GM23338 (cell line): ENCODE results near the gene RAB6A. TPM values are rescaled to one million over a fixed set of nuclear protein-coding genes. Genes with fewer than 3 reads are reported as not detected.

Experiments
- ATAC-seq: fragments of 200-7000 bp; cut with Tn5 transposase; 3 replicates; pipeline ENCODE4 v1.9.1; 2020
- DNase-seq: peaks from one replicate; pipeline ENCODE4 v3.0.0-alpha.2; 2015; ENCODE audit warnings: low spot score
- H2AFZ ChIP-seq: fragments of 200-600 bp; sonication (generic); 2 replicates; pipeline ENCODE4 v1.8.0; 2016; ENCODE audit warnings: antibody characterized with exemption, mild to moderate bottlenecking, moderate library complexity
- H3F3A ChIP-seq: fragments of 200-600 bp; sonication (generic); replicated peaks from 2 replicates; pipeline ENCODE4 v1.8.0; 2017; ENCODE audit warnings: antibody characterized with exemption, mixed run types, low read depth
- H3K27ac ChIP-seq: fragments of 200-600 bp; sonication (generic); 2 replicates; pipeline ENCODE4 v1.6.1; 2016; ENCODE audit warnings: low read depth
- H3K27me3 ChIP-seq: fragments of 200-600 bp; sonication (generic); 2 replicates; pipeline ENCODE4 v1.8.0; 2016; ENCODE audit warnings: mild to moderate bottlenecking, mixed run types, moderate library complexity; ENCODE audit not compliant: insufficient read depth
- H3K36me3 ChIP-seq: fragments of 200-600 bp; sonication (generic); 2 replicates; pipeline ENCODE4 v1.8.0; 2016; ENCODE audit warnings: mild to moderate bottlenecking; ENCODE audit not compliant: insufficient read depth
- H3K4me1 ChIP-seq: fragments of 200-600 bp; sonication (generic); 2 replicates; pipeline ENCODE4 v1.8.0; 2016; ENCODE audit warnings: mild to moderate bottlenecking, moderate library complexity; ENCODE audit not compliant: insufficient read depth
- H3K4me2 ChIP-seq: fragments of 200-600 bp; sonication (generic); 2 replicates; pipeline ENCODE4 v1.7.1; 2017; ENCODE audit warnings: mixed run types
- H3K4me3 ChIP-seq: fragments of 200-600 bp; sonication (generic); 2 replicates; pipeline ENCODE4 v1.6.1; 2016; ENCODE audit warnings: mixed run types
- H3K79me2 ChIP-seq: fragments of 200-600 bp; sonication (generic); replicated peaks from 2 replicates; pipeline ENCODE4 v1.8.0; 2017; ENCODE audit warnings: mild to moderate bottlenecking; ENCODE audit not compliant: insufficient read depth
- H3K9me2 ChIP-seq: fragments of 200-600 bp; sonication (generic); 2 replicates; pipeline ENCODE4 v1.8.0; 2017; ENCODE audit not compliant: insufficient read depth
- H4K20me1 ChIP-seq: fragments of 200-600 bp; sonication (generic); replicated peaks from 2 replicates; pipeline ENCODE4 v1.8.0; 2017; ENCODE audit warnings: mild to moderate bottlenecking; ENCODE audit not compliant: insufficient read depth
- H3K27ac Mint-ChIP-seq: 2 replicates; pipeline ENCODE4 v1.8.0; 2020; ENCODE audit warnings: inconsistent platforms, mild to moderate bottlenecking, moderate library complexity, mixed read lengths
- H3K27me3 Mint-ChIP-seq: 3 replicates; pipeline ENCODE4 v1.8.0; 2022; ENCODE audit warnings: low read depth, mild to moderate bottlenecking, moderate library complexity, mixed read lengths, inconsistent platforms; ENCODE audit not compliant: insufficient read depth, poor library complexity
- H3K36me3 Mint-ChIP-seq: 3 replicates; pipeline ENCODE4 v1.8.0; 2021; ENCODE audit warnings: low read depth, mild to moderate bottlenecking, inconsistent platforms, moderate library complexity, mixed read lengths
- H3K4me1 Mint-ChIP-seq: 3 replicates; pipeline ENCODE4 v1.8.0; 2020; ENCODE audit warnings: mild to moderate bottlenecking, inconsistent platforms, mixed read lengths
- H3K4me3 Mint-ChIP-seq: 3 replicates; pipeline ENCODE4 v1.8.0; 2021; ENCODE audit warnings: moderate library complexity, mild to moderate bottlenecking, inconsistent platforms, mixed read lengths
- H3K9me3 Mint-ChIP-seq: 3 replicates; pipeline ENCODE4 v1.8.0; 2020; ENCODE audit warnings: moderate library complexity, mild to moderate bottlenecking, inconsistent platforms, mixed read lengths
- ETS1 ChIP-seq: IDR thresholded peaks from 2 replicates; pipeline ENCODE4 v1.6.1; 2016; ENCODE audit warnings: antibody characterized with exemption
- JUNB ChIP-seq: IDR thresholded peaks from one replicate; pipeline ENCODE4 v1.6.1; 2016; ENCODE audit warnings: antibody characterized with exemption; ENCODE audit not compliant: unreplicated experiment
- NANOG ChIP-seq: IDR thresholded peaks from 2 replicates; pipeline ENCODE4 v1.6.1; 2016; ENCODE audit warnings: antibody characterized with exemption, borderline replicate concordance
- STAT1 ChIP-seq: IDR thresholded peaks from one replicate; pipeline ENCODE4 v1.6.1; 2016; ENCODE audit warnings: antibody characterized with exemption; ENCODE audit not compliant: unreplicated experiment
- polyA plus RNA-seq: library from polyadenylated mRNA; unstranded; fragments of >200 nt; fragmentation: Nextera tagmentation; extraction: Ambion mirVana; gene quantifications from 2 replicates; pipeline ENCODE4 v1.2.1, GENCODE V29; 2016
- total RNA-seq: library from RNA; depleted of rRNA; stranded (reverse); fragments of >200 nt; shearing (Covaris generic); gene quantifications from 2 replicates; pipeline ENCODE4 v1.2.3, GENCODE V29; 2014
- TF ChIP-seq, protein P1 (sequence below), 2 experiments: fragments of 200-600 bp in 1 of 2; sonication (generic) in 1 of 2; conservative IDR thresholded peaks; 2 replicates each; pipeline versions ENCODE4 v1.5.1 to v1.6.1; 2016 to 2017; ENCODE audit warnings: antibody characterized with exemption in 2 of 2, low read depth in 2 of 2, mild to moderate bottlenecking in 2 of 2, moderate library complexity in 1 of 2
- TF ChIP-seq, protein P2 (sequence below): fragments of 250-450 bp; sonication (Bioruptor Pico); IDR thresholded peaks from 2 replicates; pipeline ENCODE4 v1.5.0; 2020; ENCODE audit warnings: mild to moderate bottlenecking, moderate library complexity

RAB6A gene
- total and polyA plus RNA-seq, 2 experiments from 2014 or later = 61.1 to 127 TPM

- TF ChIP-seq, protein P1, sequence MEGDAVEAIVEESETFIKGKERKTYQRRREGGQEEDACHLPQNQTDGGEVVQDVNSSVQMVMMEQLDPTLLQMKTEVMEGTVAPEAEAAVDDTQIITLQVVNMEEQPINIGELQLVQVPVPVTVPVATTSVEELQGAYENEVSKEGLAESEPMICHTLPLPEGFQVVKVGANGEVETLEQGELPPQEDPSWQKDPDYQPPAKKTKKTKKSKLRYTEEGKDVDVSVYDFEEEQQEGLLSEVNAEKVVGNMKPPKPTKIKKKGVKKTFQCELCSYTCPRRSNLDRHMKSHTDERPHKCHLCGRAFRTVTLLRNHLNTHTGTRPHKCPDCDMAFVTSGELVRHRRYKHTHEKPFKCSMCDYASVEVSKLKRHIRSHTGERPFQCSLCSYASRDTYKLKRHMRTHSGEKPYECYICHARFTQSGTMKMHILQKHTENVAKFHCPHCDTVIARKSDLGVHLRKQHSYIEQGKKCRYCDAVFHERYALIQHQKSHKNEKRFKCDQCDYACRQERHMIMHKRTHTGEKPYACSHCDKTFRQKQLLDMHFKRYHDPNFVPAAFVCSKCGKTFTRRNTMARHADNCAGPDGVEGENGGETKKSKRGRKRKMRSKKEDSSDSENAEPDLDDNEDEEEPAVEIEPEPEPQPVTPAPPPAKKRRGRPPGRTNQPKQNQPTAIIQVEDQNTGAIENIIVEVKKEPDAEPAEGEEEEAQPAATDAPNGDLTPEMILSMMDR (conservative IDR thresholded peaks at IDR 0.05; ENCODE audit: low read depth in 2 of 2) = no peak
- TF ChIP-seq NANOG = no peak
- no peak for TF ChIP-seq JUNB
These were observed 55.8 kb downstream of the RAB6A start (continued) for GRCh38 chr11:73705053-73705452.

GRCh38 chr11:73693899-73694525, 66.9 kb downstream of the RAB6A start:
- Histone ChIP-seq H3K36me3 (peaks cover under 1% of the 10 kb centered on the region; the same call in 1 of the 2 replicates), H3K9me2 (no peaks in the 10 kb centered on the region), H3K4me2 (no peak overlapping the region), H3F3A (0 out of 2 replicates have a peak, but pooled peaks cover 3% of the 10 kb centered on the region), H3K79me2 (no peaks in the 10 kb centered on the region), H3K4me1 (no peaks in the 10 kb centered on the region), H3K4me3 (no peak overlapping the region), H2AFZ (no peak overlapping the region), H4K20me1 (no peaks in the 10 kb centered on the region), H3K27me3 (no peaks in the 10 kb centered on the region), H3K27ac (no peak overlapping the region)
- ATAC-seq = no peak
- H3K4me1 Mint-ChIP-seq = no peaks in the 10 kb centered on the region
- no peaks in the 10 kb centered on the region for H3K27me3 Mint-ChIP-seq
- H3K27ac Mint-ChIP-seq = no peak overlapping the region
- DNase-seq = no peak
- H3K36me3 Mint-ChIP-seq = no peaks in the 10 kb centered on the region; the same call in 2 of the 3 replicates
- no peak overlapping the region for H3K4me3 Mint-ChIP-seq
- TF ChIP-seq ETS1 (no peak), STAT1 (no peak)
- TF ChIP-seq, protein P1 (conservative IDR thresholded peaks at IDR 0.05; ENCODE audit: low read depth in 2 of 2) = no peak
- TF ChIP-seq, protein P2, sequence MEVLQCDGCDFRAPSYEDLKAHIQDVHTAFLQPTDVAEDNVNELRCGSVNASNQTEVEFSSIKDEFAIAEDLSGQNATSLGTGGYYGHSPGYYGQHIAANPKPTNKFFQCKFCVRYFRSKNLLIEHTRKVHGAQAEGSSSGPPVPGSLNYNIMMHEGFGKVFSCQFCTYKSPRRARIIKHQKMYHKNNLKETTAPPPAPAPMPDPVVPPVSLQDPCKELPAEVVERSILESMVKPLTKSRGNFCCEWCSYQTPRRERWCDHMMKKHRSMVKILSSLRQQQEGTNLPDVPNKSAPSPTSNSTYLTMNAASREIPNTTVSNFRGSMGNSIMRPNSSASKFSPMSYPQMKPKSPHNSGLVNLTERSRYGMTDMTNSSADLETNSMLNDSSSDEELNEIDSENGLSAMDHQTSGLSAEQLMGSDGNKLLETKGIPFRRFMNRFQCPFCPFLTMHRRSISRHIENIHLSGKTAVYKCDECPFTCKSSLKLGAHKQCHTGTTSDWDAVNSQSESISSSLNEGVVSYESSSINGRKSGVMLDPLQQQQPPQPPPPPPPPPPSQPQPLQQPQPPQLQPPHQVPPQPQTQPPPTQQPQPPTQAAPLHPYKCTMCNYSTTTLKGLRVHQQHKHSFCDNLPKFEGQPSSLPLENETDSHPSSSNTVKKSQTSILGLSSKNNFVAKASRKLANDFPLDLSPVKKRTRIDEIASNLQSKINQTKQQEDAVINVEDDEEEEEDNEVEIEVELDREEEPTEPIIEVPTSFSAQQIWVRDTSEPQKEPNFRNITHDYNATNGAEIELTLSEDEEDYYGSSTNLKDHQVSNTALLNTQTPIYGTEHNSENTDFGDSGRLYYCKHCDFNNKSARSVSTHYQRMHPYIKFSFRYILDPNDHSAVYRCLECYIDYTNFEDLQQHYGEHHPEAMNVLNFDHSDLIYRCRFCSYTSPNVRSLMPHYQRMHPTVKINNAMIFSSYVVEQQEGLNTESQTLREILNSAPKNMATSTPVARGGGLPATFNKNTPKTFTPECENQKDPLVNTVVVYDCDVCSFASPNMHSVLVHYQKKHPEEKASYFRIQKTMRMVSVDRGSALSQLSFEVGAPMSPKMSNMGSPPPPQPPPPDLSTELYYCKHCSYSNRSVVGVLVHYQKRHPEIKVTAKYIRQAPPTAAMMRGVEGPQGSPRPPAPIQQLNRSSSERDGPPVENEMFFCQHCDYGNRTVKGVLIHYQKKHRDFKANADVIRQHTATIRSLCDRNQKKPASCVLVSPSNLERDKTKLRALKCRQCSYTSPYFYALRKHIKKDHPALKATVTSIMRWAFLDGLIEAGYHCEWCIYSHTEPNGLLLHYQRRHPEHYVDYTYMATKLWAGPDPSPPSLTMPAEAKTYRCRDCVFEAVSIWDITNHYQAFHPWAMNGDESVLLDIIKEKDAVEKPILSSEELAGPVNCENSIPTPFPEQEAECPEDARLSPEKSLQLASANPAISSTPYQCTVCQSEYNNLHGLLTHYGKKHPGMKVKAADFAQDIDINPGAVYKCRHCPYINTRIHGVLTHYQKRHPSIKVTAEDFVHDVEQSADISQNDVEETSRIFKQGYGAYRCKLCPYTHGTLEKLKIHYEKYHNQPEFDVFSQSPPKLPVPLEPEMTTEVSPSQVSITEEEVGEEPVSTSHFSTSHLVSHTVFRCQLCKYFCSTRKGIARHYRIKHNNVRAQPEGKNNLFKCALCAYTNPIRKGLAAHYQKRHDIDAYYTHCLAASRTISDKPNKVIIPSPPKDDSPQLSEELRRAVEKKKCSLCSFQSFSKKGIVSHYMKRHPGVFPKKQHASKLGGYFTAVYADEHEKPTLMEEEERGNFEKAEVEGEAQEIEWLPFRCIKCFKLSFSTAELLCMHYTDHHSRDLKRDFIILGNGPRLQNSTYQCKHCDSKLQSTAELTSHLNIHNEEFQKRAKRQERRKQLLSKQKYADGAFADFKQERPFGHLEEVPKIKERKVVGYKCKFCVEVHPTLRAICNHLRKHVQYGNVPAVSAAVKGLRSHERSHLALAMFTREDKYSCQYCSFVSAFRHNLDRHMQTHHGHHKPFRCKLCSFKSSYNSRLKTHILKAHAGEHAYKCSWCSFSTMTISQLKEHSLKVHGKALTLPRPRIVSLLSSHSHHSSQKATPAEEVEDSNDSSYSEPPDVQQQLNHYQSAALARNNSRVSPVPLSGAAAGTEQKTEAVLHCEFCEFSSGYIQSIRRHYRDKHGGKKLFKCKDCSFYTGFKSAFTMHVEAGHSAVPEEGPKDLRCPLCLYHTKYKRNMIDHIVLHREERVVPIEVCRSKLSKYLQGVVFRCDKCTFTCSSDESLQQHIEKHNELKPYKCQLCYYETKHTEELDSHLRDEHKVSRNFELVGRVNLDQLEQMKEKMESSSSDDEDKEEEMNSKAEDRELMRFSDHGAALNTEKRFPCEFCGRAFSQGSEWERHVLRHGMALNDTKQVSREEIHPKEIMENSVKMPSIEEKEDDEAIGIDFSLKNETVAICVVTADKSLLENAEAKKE (CRISPR knock-in tag) = no peak
- H3K9me3 Mint-ChIP-seq = no peaks in the 10 kb centered on the region
